SK-N-DZ (cell line): ENCODE measurements around the gene HLA-B.

Source experiments
- DNase-seq: peaks from one replicate; pipeline ENCODE4 v3.0.0-alpha.2; 2015; ENCODE audit warnings: low spot score
- small RNA-seq, 2 experiments: library from RNA; depleted of rRNA; stranded (forward); fragments of <200 nt; gene quantifications; one replicate each; pipeline ENCODE3, GENCODE V24; 2014

Gene HLA-B

DNA sequence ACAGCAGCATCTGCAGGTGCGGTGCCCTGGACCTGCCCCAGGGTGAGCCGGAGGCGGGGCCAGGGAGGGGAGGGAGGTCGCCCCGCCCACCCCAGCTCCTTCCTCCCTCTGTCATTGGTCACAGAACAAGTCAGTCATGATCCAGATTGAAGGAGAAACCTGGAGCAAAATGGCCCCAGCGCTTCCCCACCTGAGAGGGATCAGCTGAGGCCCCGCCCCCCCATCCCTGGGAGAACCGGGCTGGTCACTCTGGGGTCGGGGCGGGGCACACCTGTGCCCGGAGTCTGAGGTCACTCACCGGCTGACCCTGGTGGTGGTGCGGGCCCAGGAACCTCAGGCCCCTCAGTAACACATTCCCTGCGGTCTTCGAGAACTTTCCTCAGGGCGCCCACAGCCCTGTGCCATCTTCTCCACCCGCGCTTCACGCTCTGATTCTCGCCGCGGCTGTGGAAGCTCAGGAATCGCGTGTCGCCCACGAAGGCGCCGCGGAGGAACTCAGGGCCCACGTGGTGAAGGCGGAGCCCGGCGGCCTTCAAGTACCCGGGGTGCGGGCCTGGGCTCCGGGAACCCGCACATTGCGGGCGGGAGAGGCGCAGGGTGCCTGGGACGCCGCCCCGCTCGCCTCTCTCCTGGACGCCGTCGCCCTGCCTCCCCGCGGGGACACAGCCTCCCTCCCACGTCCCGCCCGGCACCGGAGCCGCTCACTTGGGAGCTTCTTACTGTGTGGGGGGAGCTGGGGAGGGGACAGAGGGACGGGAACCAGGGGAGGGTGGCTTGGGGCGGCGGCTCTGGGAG lies 48.7 kb downstream of the HLA-B start:
- DNase-seq = no peak

DNA sequence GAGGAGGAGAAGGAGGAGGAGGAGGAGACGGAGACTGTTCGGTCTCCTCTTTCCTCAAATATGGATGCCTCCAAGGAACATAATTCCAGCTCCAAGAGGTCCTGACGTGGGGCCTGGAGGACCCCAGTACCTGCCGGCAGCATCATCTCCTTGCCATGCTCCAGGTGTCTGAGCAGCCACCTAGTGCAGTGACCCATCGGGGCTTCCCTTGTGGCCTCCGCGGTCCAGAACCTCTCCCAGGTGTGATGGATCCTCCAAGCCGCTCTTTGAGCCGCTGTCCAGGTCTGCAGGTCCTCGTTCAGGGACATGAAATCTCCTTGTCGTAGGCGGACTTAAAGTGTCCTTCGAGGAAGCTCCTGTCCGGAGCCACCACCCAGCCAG lies 49.3 kb downstream of the HLA-B start:
- DNase-seq = no peak

DNA sequence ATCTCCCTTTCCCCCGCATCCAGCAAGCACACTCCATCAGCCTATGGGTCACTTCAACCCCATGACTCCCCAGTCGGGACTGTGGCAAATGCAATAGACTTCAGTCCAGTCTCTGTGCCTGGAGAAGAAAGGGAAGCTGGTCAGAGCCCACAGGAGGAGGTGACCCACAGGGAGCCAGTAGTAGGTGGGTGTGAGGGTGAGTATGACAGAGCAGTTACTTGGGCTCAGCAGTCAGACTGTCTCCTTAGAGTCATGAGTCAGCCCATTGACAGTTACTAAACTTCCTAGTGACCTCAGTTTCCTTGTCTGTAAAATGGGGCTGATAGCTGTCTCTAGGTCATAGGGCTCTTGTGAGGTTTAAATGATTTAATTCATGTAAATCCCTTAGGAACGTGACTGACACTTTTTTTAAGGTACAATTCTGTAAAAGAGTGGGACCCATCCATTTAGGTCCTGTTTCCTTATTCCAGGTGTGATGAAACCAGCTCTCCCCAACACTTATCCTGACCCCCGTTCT lies 51.2 kb downstream of the HLA-B start:
- DNase-seq = no peak

DNA sequence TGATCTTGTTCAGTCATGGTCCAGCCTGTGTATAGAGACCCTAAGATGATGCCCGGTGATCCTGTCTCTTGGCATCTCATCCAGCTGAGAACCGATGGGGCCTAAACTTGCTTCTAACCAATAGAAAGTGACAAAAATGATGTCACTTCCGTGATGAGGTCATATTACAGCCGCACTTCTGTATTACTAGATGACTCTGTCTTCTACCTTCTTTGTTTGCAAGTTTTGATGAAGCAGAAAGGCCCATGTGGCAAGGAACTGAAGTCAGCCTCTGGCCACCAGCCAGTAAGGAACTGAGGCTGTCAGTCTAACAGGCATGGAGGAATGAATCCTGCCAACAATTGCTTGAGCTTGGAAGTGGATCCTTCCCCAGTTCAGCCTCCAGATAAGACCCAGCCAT lies 52.3 kb downstream of the HLA-B start:
- no peak for DNase-seq

Small RNAs within 50 kb of the gene (small RNA-seq; reads per million reads assigned to genes)
- gene HLA-S = 0 reads per million in 2 experiments
- gene MIR6891 = 0 reads per million in 2 experiments
- 0 reads per million in 2 experiments for gene RF00019
- gene RNU6-283P = 0 reads per million in 2 experiments
